ENCODE data around the gene FNTB.

DNA sequence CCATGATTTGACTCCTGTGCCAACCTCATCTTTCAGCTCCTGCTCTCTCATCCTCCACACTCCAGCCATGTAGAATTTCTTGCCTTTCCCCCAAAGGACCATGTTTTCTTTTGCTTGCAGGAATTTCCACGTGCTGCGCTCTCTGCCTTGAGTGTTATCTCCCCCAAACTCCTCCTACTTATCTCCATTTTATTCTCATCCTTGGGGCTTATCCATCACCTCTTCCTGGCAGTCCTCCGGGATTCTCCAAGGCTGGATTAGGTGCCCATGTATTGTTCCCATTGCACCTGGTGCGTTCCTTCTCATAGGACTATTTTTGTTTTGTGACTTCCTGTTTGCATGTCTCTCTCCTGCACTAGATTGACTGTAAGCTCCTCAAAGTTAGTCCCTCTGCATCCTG lies 122.7 kb downstream of the FNTB start:
- TF ChIP-seq, protein P1, sequence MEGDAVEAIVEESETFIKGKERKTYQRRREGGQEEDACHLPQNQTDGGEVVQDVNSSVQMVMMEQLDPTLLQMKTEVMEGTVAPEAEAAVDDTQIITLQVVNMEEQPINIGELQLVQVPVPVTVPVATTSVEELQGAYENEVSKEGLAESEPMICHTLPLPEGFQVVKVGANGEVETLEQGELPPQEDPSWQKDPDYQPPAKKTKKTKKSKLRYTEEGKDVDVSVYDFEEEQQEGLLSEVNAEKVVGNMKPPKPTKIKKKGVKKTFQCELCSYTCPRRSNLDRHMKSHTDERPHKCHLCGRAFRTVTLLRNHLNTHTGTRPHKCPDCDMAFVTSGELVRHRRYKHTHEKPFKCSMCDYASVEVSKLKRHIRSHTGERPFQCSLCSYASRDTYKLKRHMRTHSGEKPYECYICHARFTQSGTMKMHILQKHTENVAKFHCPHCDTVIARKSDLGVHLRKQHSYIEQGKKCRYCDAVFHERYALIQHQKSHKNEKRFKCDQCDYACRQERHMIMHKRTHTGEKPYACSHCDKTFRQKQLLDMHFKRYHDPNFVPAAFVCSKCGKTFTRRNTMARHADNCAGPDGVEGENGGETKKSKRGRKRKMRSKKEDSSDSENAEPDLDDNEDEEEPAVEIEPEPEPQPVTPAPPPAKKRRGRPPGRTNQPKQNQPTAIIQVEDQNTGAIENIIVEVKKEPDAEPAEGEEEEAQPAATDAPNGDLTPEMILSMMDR (IDR thresholded peaks at IDR 0.05 in 2 of 3, conservative IDR thresholded peaks at IDR 0.05 in 1 of 3; ENCODE audit: borderline replicate concordance in 1 of 3, insufficient read depth in 1 of 3, low read depth in 2 of 3, low read length in 2 of 3), result no peak
- TF ChIP-seq SP1 (IDR thresholded peaks at IDR 0.05; ENCODE audit: low read depth) (no peak), EZH2 (IDR thresholded peaks at IDR 0.05) (no peak), ZFX (IDR thresholded peaks at IDR 0.05) (no peak), POLR2AphosphoS5 (IDR thresholded peaks at IDR 0.05; ENCODE audit: low read depth, low read length) (no peak), EGR1 (IDR thresholded peaks at IDR 0.05; ENCODE audit: low read depth) (no peak), POLR2A (IDR thresholded peaks at IDR 0.05; ENCODE audit: borderline replicate concordance, extremely low read depth, insufficient read depth, insufficient read length) (no peak), JUND (IDR thresholded peaks at IDR 0.05) (no peak)
